B cell (primary cell): Measurements from ENCODE around the gene FAM53B. TPM values are rescaled to one million over a fixed set of nuclear protein-coding genes. Genes with fewer than 3 reads are reported as not detected.

Experiments used
- ATAC-seq: fragments of 200-7000 bp; cut with Tn5 transposase; one replicate; pipeline ENCODE4 v1.10.0; 2021; ENCODE audit warnings: low read depth, mild to moderate bottlenecking, moderate number of reproducible peaks, moderate library complexity
- CTCF ChIA-PET: fragments of 350-600 bp; sonication (Branson Sonifier 250); formaldehyde crosslinking; loops from one replicate; lab custom pipeline; 2021; ENCODE audit warnings: antibody characterized with exemption, inconsistent platforms; lab: Charles Lee
- POLR2A ChIA-PET: fragments of 350-600 bp; sonication (Branson Sonifier 250); formaldehyde crosslinking; loops from one replicate; lab custom pipeline; 2021; ENCODE audit warnings: antibody characterized with exemption; lab: Charles Lee
- DNase-seq: peaks from one replicate; pipeline ENCODE4 v3.0.0; 2013
- H2AFZ ChIP-seq: 2 replicates; pipeline ENCODE4 v1.6.1; 2012; ENCODE audit warnings: mild to moderate bottlenecking, low read depth, low read length; ENCODE audit not compliant: insufficient read depth, poor library complexity, severe bottlenecking
- H3K27ac ChIP-seq, 2 donors: 1 replicate in 1 of 2; 2 replicates in 1 of 2; pipeline ENCODE4 v1.5.1; 2012 to 2013; ENCODE audit warnings: low read length in 2 of 2, mild to moderate bottlenecking in 2 of 2, moderate library complexity in 1 of 2
- H3K27me3 ChIP-seq, 4 experiments: fragments of 200-600 bp in 1 of 4; sonication (generic) in 1 of 4; replicated peaks in 1 of 4; 1 replicate in 2 of 4; 2 replicates in 2 of 4; pipeline versions ENCODE4 v1.6.1 to v1.7.0; 2013 to 2016; ENCODE audit warnings: low read length in 3 of 4, mild to moderate bottlenecking in 2 of 4, mixed read lengths in 1 of 4, moderate library complexity in 1 of 4; ENCODE audit not compliant: insufficient read depth in 4 of 4, control insufficient read depth in 3 of 4; ENCODE audit errors: control extremely low read depth in 1 of 4
- H3K36me3 ChIP-seq, 2 experiments: replicated peaks in 1 of 2; 1 replicate in 1 of 2; 2 replicates in 1 of 2; pipeline versions ENCODE4 v1.6.1 to v1.7.1; 2013; ENCODE audit warnings: low read length in 1 of 2; ENCODE audit not compliant: insufficient read depth in 2 of 2, control insufficient read depth in 1 of 2; ENCODE audit errors: control extremely low read depth in 1 of 2, extremely low read depth in 1 of 2
- H3K4me1 ChIP-seq, 2 donors: fragments of 200-600 bp in 1 of 2; sonication (generic) in 1 of 2; 1 replicate in 1 of 2; 2 replicates in 1 of 2; pipeline versions ENCODE4 v1.5.1 to v1.6.1; 2013 to 2017; ENCODE audit warnings: low read length in 2 of 2; ENCODE audit not compliant: control insufficient read depth in 2 of 2, insufficient read depth in 2 of 2
- H3K4me2 ChIP-seq: replicated peaks from 2 replicates; pipeline ENCODE3; 2012; ENCODE audit warnings: mild to moderate bottlenecking, low read depth, low read length; ENCODE audit not compliant: poor library complexity, severe bottlenecking
- H3K4me3 ChIP-seq, 5 experiments: fragments of 200-600 bp in 1 of 5; sonication (generic) in 1 of 5; 1 replicate in 3 of 5; 2 replicates in 2 of 5; pipeline versions ENCODE4 v1.5.1 to v1.7.0; 2011 to 2016; ENCODE audit warnings: low read length in 4 of 5, mild to moderate bottlenecking in 4 of 5, low read depth in 2 of 5, control low read depth in 1 of 5, moderate library complexity in 1 of 5; ENCODE audit not compliant: insufficient read depth in 1 of 5; ENCODE audit errors: control extremely low read depth in 1 of 5, extremely low read depth in 1 of 5
- H3K79me2 ChIP-seq: fragments of 200-600 bp; sonication (generic); one replicate; pipeline ENCODE4 v1.6.0; 2016; ENCODE audit warnings: low read length; ENCODE audit not compliant: control insufficient read depth, insufficient read depth
- H3K9ac ChIP-seq: fragments of 200-600 bp; sonication (generic); 2 replicates; pipeline ENCODE4 v1.6.1; 2017; ENCODE audit warnings: mild to moderate bottlenecking, low read length, moderate library complexity
- H3K9me3 ChIP-seq, 3 donors: one replicate each; pipeline versions ENCODE4 v1.6.1 to v1.7.1; 2013; ENCODE audit warnings: low read length in 2 of 3; ENCODE audit not compliant: control insufficient read depth in 2 of 3, insufficient read depth in 1 of 3; ENCODE audit errors: control extremely low read depth in 1 of 3
- H4K20me1 ChIP-seq: 2 replicates; pipeline ENCODE4 v1.6.0; 2012; ENCODE audit warnings: mild to moderate bottlenecking, low read length; ENCODE audit not compliant: insufficient read depth, control insufficient read depth, poor library complexity, severe bottlenecking
- H3K27ac Mint-ChIP-seq: one replicate; pipeline ENCODE4 v1.8.0; 2021; ENCODE audit warnings: mixed read lengths
- H3K27me3 Mint-ChIP-seq: one replicate; pipeline ENCODE4 v1.8.0; 2021; ENCODE audit warnings: mixed read lengths
- H3K4me1 Mint-ChIP-seq: one replicate; pipeline ENCODE4 v1.8.0; 2021; ENCODE audit warnings: mixed read lengths
- H3K4me3 Mint-ChIP-seq: one replicate; pipeline ENCODE4 v1.8.0; 2021; ENCODE audit warnings: mixed read lengths
- H3K9me3 Mint-ChIP-seq: one replicate; pipeline ENCODE4 v1.8.0; 2022; ENCODE audit warnings: mixed read lengths; ENCODE audit not compliant: insufficient read depth
- EZH2 ChIP-seq: IDR thresholded peaks from 2 replicates; pipeline ENCODE4 v1.6.1; 2012; ENCODE audit warnings: borderline replicate concordance, low read depth, mild to moderate bottlenecking, moderate library complexity, low read length; ENCODE audit not compliant: insufficient read depth, poor library complexity, severe bottlenecking
- WGBS: methylation state at CpG from one replicate; pipeline ENCODE4 v1.1.5; 2013; ENCODE audit warnings: missing lambda C conversion rate; ENCODE audit not compliant: insufficient coverage; 5-methylcytosine and 5-hydroxymethylcytosine counted together
- intact Hi-C: fragments of 100-400 bp; cut with micrococcal nuclease; formaldehyde crosslinking; loops from one replicate; pipeline ENCODE4 v1.10.0; 2022
- polyA plus RNA-seq: library from polyadenylated mRNA; depleted of rRNA; stranded (reverse); fragments of >200 nt; gene quantifications from 2 replicates; pipeline ENCODE4 v1.2.3, GENCODE V29; 2012
- total RNA-seq, 2 donors: library from RNA; stranded (reverse); fragments of 120-200 nt in 1 of 2; gene quantifications; 1 replicate in 1 of 2; 2 replicates in 1 of 2; pipeline versions ENCODE4 v1.2.3 to v1.2.4, GENCODE V29; 2013 to 2022
- TF ChIP-seq, protein P1 (sequence below): fragments of 200-600 bp; IDR thresholded peaks from one replicate; pipeline ENCODE4 v1.8.0; 2022; ENCODE audit warnings: antibody characterized with exemption, mild to moderate bottlenecking

Gene FAM53B
- total and polyA plus RNA-seq, 2 donors (not counting 1 experiment from before 2014, with no cell fraction given): 51.2 to 186 TPM

- peaks cover 97% of the 10 kb centered on the region for H3K79me2 ChIP-seq
- peak overlapping the region; percentile 61 for H3K4me3 Mint-ChIP-seq
- POLR2A ChIA-PET: interaction anchor here (0.6 to 3.9 kb wide), 25 partner anchors 9 to 184 kb away, joined by 3 to 51 read pairs (median 5); partner anchors contain the start of genes ABRAXAS2 and FAM53B
Observed at GRCh38 chr10:124717911-124718741, 26.1 kb downstream of the FAM53B start.

More at GRCh38 chr10:124717911-124718741, 26.1 kb downstream of the FAM53B start:
- Mint-ChIP-seq H3K27me3 (no peaks in the 10 kb centered on the region), H3K9me3 (no peaks in the 10 kb centered on the region), H3K27ac (peak overlapping the region; percentile 85), H3K4me1 (peaks cover 91% of the 10 kb centered on the region)
- TF ChIP-seq EZH2: no peak
- TF ChIP-seq, protein P1, sequence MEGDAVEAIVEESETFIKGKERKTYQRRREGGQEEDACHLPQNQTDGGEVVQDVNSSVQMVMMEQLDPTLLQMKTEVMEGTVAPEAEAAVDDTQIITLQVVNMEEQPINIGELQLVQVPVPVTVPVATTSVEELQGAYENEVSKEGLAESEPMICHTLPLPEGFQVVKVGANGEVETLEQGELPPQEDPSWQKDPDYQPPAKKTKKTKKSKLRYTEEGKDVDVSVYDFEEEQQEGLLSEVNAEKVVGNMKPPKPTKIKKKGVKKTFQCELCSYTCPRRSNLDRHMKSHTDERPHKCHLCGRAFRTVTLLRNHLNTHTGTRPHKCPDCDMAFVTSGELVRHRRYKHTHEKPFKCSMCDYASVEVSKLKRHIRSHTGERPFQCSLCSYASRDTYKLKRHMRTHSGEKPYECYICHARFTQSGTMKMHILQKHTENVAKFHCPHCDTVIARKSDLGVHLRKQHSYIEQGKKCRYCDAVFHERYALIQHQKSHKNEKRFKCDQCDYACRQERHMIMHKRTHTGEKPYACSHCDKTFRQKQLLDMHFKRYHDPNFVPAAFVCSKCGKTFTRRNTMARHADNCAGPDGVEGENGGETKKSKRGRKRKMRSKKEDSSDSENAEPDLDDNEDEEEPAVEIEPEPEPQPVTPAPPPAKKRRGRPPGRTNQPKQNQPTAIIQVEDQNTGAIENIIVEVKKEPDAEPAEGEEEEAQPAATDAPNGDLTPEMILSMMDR: no peak
- Histone ChIP-seq H4K20me1 (peaks cover 64% of the 10 kb centered on the region), H3K36me3 (peaks cover 2 to 36% of the 10 kb centered on the region in 2 experiments), H3K9ac (peak overlapping the region; percentile 58), H2AFZ (peak overlapping the region; percentile 1), H3K27ac (peak overlapping the region; percentile 92 to 98), H3K27me3 (no peaks in the 10 kb centered on the region), H3K9me3 (no peaks in the 10 kb centered on the region), H3K4me1 (peaks cover 94 to 95% of the 10 kb centered on the region in 2 donors), H3K4me3 (peak overlapping the region in 4 of 5 experiments; percentile 5 to 37 (median 25)), H3K4me2 (peak overlapping the region; percentile 71)
- DNase-seq: peak; percentile 89
- ATAC-seq: peak; percentile 75
- CTCF ChIA-PET: interaction anchor here (0.6 to 19.2 kb wide), 35 partner anchors 12 to 723 kb away, joined by 3 to 353 read pairs (median 8); partner anchors contain the start of gene FAM53B
- whole genome bisulfite sequencing: 32% methylated on average over 5 of the region's 12 CpGs
- intact Hi-C loops: loop anchor here (1.0 to 2.0 kb wide), 3 partner anchors 15 to 99 kb away; no protein-coding TSS in a partner anchor
